AG10803 (cell line): ENCODE measurements around the gene MISP.

Experiments
- DNase-seq: peaks from one replicate; pipeline ENCODE4 v3.0.0; 2010; ENCODE audit warnings: low read depth
- H3K4me3 ChIP-seq: 2 replicates; pipeline ENCODE4 v1.5.1; 2011; ENCODE audit warnings: mild to moderate bottlenecking, low read length, control low read depth
- CTCF ChIP-seq: conservative IDR thresholded peaks from 2 replicates; pipeline ENCODE4 v1.5.1; 2011; ENCODE audit warnings: mild to moderate bottlenecking, low read length, control low read depth, inconsistent platforms

The MISP gene

DNA sequence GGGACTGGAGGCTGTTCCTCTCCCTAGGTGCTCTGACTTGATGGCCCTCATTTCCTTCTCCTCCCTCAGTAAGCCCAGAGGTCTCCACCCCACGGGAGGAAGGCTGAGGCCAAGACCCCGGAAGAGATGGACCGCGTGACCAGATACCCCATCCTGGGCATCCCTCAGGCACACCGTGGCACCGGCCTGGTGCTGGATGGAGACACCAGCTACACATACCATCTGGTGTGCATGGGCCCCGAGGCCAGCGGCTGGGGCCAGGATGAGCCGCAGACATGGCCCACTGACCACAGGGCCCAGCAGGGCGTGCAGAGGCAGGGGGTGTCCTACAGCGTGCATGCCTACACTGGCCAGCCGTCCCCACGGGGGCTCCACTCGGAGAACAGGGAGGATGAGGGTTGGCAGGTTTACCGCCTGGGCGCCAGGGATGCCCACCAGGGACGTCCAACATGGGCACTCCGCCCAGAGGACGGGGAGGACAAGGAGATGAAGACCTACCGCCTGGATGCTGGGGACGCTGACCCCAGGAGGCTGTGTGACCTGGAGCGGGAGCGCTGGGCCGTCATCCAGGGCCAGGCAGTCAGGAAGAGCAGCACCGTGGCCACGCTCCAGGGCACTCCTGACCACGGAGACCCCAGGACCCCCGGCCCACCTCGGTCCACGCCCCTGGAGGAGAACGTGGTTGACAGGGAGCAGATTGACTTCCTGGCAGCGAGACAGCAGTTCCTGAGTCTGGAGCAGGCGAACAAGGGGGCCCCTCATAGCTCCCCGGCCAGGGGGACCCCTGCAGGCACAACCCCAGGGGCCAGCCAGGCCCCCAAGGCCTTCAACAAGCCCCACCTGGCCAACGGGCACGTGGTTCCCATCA, 6.1 kb downstream of the MISP start:
- TF ChIP-seq CTCF, result no peak
- no peak for DNase-seq
- no peak overlapping the region for H3K4me3 ChIP-seq

DNA sequence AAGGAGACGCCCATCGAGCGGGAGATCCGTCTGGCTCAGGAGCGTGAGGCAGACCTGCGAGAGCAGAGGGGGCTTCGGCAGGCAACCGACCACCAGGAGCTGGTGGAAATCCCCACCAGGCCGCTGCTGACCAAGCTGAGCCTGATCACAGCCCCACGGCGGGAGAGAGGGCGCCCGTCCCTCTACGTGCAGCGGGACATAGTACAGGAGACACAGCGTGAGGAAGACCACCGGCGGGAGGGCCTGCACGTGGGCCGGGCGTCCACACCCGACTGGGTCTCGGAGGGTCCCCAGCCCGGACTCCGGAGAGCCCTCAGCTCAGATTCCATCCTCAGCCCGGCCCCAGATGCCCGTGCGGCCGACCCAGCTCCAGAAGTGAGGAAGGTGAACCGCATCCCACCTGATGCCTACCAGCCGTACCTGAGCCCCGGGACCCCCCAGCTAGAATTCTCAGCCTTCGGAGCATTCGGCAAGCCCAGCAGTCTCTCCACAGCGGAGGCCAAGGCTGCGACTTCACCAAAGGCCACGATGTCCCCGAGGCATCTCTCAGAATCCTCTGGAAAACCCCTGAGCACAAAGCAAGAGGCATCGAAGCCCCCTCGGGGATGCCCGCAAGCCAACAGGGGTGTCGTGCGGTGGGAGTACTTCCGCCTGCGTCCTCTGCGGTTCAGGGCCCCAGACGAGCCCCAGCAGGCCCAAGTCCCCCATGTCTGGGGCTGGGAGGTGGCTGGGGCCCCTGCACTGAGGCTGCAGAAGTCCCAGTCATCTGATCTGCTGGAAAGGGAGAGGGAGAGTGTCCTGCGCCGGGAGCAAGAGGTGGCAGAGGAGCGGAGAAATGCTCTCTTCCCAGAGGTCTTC, 7.1 kb downstream of the MISP start:
- TF ChIP-seq CTCF, result no peak
- H3K4me3 ChIP-seq, result no peak overlapping the region
- DNase-seq, result no peak

- TF ChIP-seq CTCF, result no peak
- H3K4me3 ChIP-seq, result no peak overlapping the region
- DNase-seq, result no peak
These were observed 12.3 kb downstream of the MISP start for GRCh38 chr19:763181-763580.

GRCh38 chr19:763869-764268, 13.0 kb downstream of the MISP start:
- TF ChIP-seq CTCF, result no peak
- H3K4me3 ChIP-seq, result no peak overlapping the region
- no peak for DNase-seq

DNA sequence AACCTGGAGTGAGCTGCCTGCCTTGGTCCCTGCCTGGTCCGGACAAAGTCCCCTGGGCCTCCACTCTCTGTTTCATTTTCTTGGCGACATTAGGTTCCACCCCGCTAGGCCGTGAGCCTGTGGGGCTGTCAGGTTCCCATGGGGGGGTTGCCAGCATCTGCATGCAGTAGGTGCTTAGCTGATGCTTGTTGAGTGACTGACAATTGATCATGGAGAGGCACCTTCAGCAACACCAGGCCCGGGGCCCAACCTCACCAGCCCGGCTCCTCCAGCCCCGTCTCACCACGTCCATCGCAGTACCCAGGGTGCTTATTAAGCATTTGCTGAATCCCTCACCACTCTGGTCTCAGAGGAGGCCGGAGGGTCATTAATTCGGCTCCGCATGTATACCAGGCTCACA, 13.4 kb downstream of the MISP start:
- TF ChIP-seq CTCF, result no peak
- DNase-seq, result no peak
- H3K4me3 ChIP-seq, result no peak overlapping the region

DNA sequence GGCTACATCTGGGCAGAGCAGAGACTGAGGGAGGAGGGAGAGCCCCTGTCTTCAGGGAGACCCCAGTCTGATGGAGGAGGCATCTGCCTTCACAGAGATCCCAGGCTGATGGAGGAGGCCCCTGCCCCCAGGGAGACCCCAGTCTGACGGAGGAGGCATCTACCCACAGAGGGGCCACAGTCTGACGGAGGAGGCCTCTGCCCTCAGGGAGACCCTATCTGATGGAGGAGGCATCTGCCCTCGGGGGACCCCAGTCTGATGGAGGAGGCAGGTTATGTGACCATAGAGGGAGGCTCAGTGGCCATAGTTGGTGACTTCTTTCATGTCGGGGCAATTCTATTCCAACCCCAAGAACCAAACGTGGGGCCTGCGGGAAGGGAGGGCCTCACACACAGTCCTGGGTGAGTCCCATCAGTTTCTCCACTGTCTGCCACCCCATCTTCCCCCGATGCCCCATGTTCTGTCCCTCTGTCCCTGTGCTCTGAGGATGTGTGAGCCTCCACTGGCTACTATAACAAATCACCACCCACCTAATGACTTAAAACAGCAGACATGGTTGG, 14.3 kb downstream of the MISP start:
- no peak overlapping the region for H3K4me3 ChIP-seq
- no peak for TF ChIP-seq CTCF
- DNase-seq, result no peak

DNA sequence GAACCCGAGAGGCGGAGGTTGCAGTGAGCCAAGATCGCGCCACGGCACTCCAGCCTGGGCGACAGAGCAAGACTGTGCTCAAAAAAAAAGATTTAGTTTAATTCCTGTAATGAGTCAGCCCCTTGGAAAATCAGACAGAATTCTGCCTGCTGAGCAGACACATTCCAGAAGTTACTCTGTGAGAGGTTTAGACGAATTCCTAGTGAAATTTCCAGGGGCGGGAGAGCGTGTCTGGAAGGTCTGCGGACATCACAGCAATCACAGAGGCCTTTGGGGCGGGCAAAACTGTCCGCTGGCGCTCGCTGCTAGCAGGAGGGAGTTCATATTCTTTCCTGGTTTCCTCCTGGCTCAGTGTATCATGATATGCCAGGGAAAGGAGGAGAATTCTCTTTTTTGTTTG, 17.5 kb downstream of the MISP start:
- no peak overlapping the region for H3K4me3 ChIP-seq
- TF ChIP-seq CTCF, result no peak
- DNase-seq, result peak; percentile 92
